GM12872 (cell line): ENCODE results near the gene C10orf143.

Experiments used
- CTCF ChIP-seq: IDR thresholded peaks from 3 replicates; pipeline ENCODE4 v1.5.1; 2011; ENCODE audit warnings: low read depth, mild to moderate bottlenecking, low read length, moderate library complexity; ENCODE audit not compliant: insufficient read depth

The C10orf143 gene

GRCh38 chr10:130110246-130111112 is at the start of gene C10orf143:
TSS of gene C10orf143 (minus strand) at chr10:130110830. CDS start at chr10:130110772, 58 bp downstream.
- TF ChIP-seq CTCF, result no peak

GRCh38 chr10:130159192-130159794 is 48.7 kb upstream of the C10orf143 start:
- TF ChIP-seq CTCF, result no peak

- TF ChIP-seq CTCF, result no peak
These were observed 35.4 kb upstream of the C10orf143 start for GRCh38 chr10:130146042-130146441.

GRCh38 chr10:130141878-130142277 is 31.2 kb upstream of the C10orf143 start:
- no peak for TF ChIP-seq CTCF

GRCh38 chr10:130141460-130141859 is 30.8 kb upstream of the C10orf143 start:
- no peak for TF ChIP-seq CTCF

- no peak for TF ChIP-seq CTCF
These were observed 30.4 kb upstream of the C10orf143 start for GRCh38 chr10:130141038-130141437.

- no peak for TF ChIP-seq CTCF
These were observed 29.8 kb upstream of the C10orf143 start for GRCh38 chr10:130140425-130140824.
